ENCODE data around the gene CCDC150. TPM values are rescaled to one million over a fixed set of nuclear protein-coding genes. Genes with fewer than 3 reads are reported as not detected.

Gene CCDC150
- total and polyA plus RNA-seq, 2 of the 8 experiments (the other 6 are each of a cell fraction or from before 2014, with no cell fraction given): 8.3 to 31.9 TPM

DNA sequence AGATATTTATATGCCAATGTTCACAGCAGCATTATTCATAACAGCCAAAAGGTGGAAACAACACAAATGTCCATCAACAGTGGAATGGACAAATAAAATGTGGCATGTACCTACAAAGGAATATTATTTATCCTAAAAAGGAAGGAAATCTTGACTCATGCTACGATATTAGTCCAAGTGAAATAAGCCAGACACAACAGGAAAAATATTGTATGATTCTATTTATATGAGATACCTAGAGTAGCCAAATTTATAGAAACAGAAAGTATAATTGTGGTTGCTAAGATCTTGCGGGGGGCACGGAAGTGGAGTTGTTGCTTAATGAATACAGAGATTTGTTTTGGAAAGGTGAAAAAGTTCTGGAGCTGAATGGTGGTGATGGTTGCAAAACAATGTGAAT, 33.0 kb upstream of the CCDC150 start:
- Histone ChIP-seq H2BK5ac (ENCODE audit: low read depth, low read length) (no peak overlapping the region), H3K79me1 (ENCODE audit: low read depth, low read length) (no peaks in the 10 kb centered on the region), H3K27me3 (replicated peaks in 1 of 4; ENCODE audit: control insufficient read depth in 3 of 4, extremely low read depth in 1 of 4, insufficient read depth in 3 of 4, low read length in 3 of 4) (no peaks in the 10 kb centered on the region), H3K23ac (ENCODE audit: insufficient read length) (no peak overlapping the region), H3K36me3 (ENCODE audit: control insufficient read depth in 2 of 4, insufficient read depth in 4 of 4, low read length in 3 of 4) (no peaks in the 10 kb centered on the region), H2BK15ac (ENCODE audit: low read length) (no peak overlapping the region), H3K27ac (ENCODE audit: low read depth, low read length) (no peak overlapping the region), H3K4ac (replicated peaks; ENCODE audit: insufficient read length, low read depth, low read length) (no peak overlapping the region), H3K4me1 (replicated peaks in 1 of 4; ENCODE audit: control insufficient read depth in 3 of 4, insufficient read depth in 4 of 4, low read length in 3 of 4) (no peaks in the 10 kb centered on the region), H3K79me2 (ENCODE audit: control insufficient read depth in 1 of 2, insufficient read depth in 2 of 2, low read length in 2 of 2) (no peaks in the 10 kb centered on the region), H2BK120ac (replicated peaks; ENCODE audit: low read depth, low read length) (no peak overlapping the region), H3K56ac (replicated peaks; ENCODE audit: insufficient read length, low read depth, low read length) (no peak overlapping the region), H3K23me2 (ENCODE audit: low read depth, low read length) (no peaks in the 10 kb centered on the region), H3K9me3 (ENCODE audit: insufficient read depth in 2 of 2, low read depth in 1 of 2, low read length in 1 of 2) (no peaks in the 10 kb centered on the region), H4K5ac (ENCODE audit: insufficient read length, low read depth, low read length) (no peak overlapping the region), H2BK12ac (ENCODE audit: low read depth, low read length) (no peak overlapping the region), H3K18ac (ENCODE audit: extremely low read depth, low read length) (no peak overlapping the region), H4K20me1 (replicated peaks in 1 of 2; ENCODE audit: control insufficient read depth in 1 of 2, insufficient read depth in 2 of 2, low read length in 2 of 2) (no peaks in the 10 kb centered on the region), H4K8ac (ENCODE audit: extremely low read depth, insufficient read depth, low read length) (no peak overlapping the region), H2AK5ac (ENCODE audit: low read depth, low read length) (no peak overlapping the region), H3K14ac (ENCODE audit: insufficient read length) (no peak overlapping the region), H3K9ac (replicated peaks in 1 of 4; ENCODE audit: extremely low read depth in 1 of 4, low read depth in 3 of 4, low read length in 3 of 4) (no peak overlapping the region), H2BK20ac (ENCODE audit: low read length) (no peak overlapping the region), H3K4me3 (ENCODE audit: extremely low read depth in 1 of 4, insufficient read depth in 2 of 4, low read depth in 3 of 4, low read length in 4 of 4) (no peak overlapping the region), H3K4me2 (ENCODE audit: insufficient read depth in 1 of 2, low read depth in 2 of 2, low read length in 2 of 2) (no peak overlapping the region), H2AFZ (ENCODE audit: low read length) (no peak overlapping the region), H4K91ac (replicated peaks; ENCODE audit: insufficient read length, low read length) (no peak overlapping the region)
- DNase-seq (ENCODE audit: low read depth in 1 of 2, low spot score in 2 of 2): no peak
- TF ChIP-seq, protein P1, sequence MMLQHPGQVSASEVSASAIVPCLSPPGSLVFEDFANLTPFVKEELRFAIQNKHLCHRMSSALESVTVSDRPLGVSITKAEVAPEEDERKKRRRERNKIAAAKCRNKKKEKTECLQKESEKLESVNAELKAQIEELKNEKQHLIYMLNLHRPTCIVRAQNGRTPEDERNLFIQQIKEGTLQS (IDR thresholded peaks at IDR 0.05; ENCODE audit: insufficient read depth, low read depth, low read length): no peak
- TF ChIP-seq BCL11A (IDR thresholded peaks at IDR 0.05; ENCODE audit: low read depth in 2 of 2, low read length in 2 of 2): no peak
- CTCF ChIA-PET (ENCODE audit: partially characterized antibody): interaction anchor here (0.6 to 0.7 kb wide), 3 partner anchors 9 to 167 kb away, joined by 3 read pairs; no protein-coding TSS in a partner anchor
- POLR2A ChIA-PET (ENCODE audit: partially characterized antibody): no interaction called here
- no peak for FAIRE-seq
- WGBS, 2 experiments (ENCODE audit: extremely low coverage in 1 of 2, insufficient coverage in 1 of 2, insufficient read length in 1 of 2, insufficient replicate concordance in 2 of 2, low coverage in 1 of 2, low lambda C conversion rate in 2 of 2, missing lambda C conversion rate in 1 of 2): 91% methylated on average over 3 of the region's 3 CpGs; no CpG with 5 or more reads in 1 of the 2 experiments
